Heart left ventricle (tissue), 16 donors: ENCODE measurements around the gene INPP4B. TPM values are rescaled to one million over a fixed set of nuclear protein-coding genes. Genes with fewer than 3 reads are reported as not detected.

Source experiments
- ATAC-seq, 4 donors: fragments of 200-7000 bp; cut with Tn5 transposase; one replicate each; pipeline ENCODE4 v1.9.1; 2020 to 2022; ENCODE audit warnings: moderate library complexity in 4 of 4, mild to moderate bottlenecking in 3 of 4, moderate number of reproducible peaks in 1 of 4
- DNase-seq, 5 donors: peaks; one replicate each; pipeline ENCODE4 v3.0.0-alpha.2; 2020
- H3K27ac ChIP-seq, 12 donors: fragments of 200-600 bp; sonication (generic) in 4 of 12; one replicate each; pipeline versions ENCODE4 v1.5.0 to v1.8.0; 2016 to 2022; ENCODE audit warnings: mild to moderate bottlenecking in 2 of 12
- H3K27me3 ChIP-seq, 9 donors: fragments of 200-600 bp; sonication (generic) in 2 of 9; one replicate each; pipeline versions ENCODE4 v1.5.1 to v1.8.0; 2016 to 2022; ENCODE audit warnings: mild to moderate bottlenecking in 3 of 9
- H3K36me3 ChIP-seq, 9 donors: fragments of 200-600 bp; sonication (generic) in 2 of 9; one replicate each; pipeline versions ENCODE4 v1.5.0 to v1.8.0; 2018 to 2022; ENCODE audit warnings: mild to moderate bottlenecking in 2 of 9
- H3K4me1 ChIP-seq, 12 donors: fragments of 200-600 bp; sonication (generic) in 4 of 12; one replicate each; pipeline versions ENCODE4 v1.5.0 to v1.8.0; 2016 to 2022; ENCODE audit warnings: mild to moderate bottlenecking in 3 of 12
- H3K4me3 ChIP-seq, 12 donors: fragments of 200-600 bp; sonication (generic) in 4 of 12; one replicate each; pipeline versions ENCODE4 v1.5.0 to v1.8.0; 2017 to 2022; ENCODE audit warnings: mild to moderate bottlenecking in 9 of 12, moderate library complexity in 4 of 12
- H3K9me3 ChIP-seq, 12 donors: fragments of 200-600 bp; sonication (generic) in 4 of 12; one replicate each; pipeline versions ENCODE4 v1.5.0 to v1.8.0; 2016 to 2022; ENCODE audit warnings: mild to moderate bottlenecking in 1 of 12
- POLR2A ChIP-seq, 2 donors: fragments of 450-650 bp; IDR thresholded peaks; one replicate each; pipeline ENCODE4 v1.6.1; 2017; ENCODE audit warnings: antibody characterized with exemption in 2 of 2, mild to moderate bottlenecking in 2 of 2, moderate library complexity in 2 of 2
- WGBS, 4 donors: extraction: QIAGEN DNeasy Blood & Tissue Kit in 2 of 4; methylation state at CpG; one replicate each; pipeline versions ENCODE4 v1.1.5 to v1.1.7; 2013 to 2018; 5-methylcytosine and 5-hydroxymethylcytosine counted together
- intact Hi-C, 10 donors: fragments of 100-400 bp; cut with DNase I; formaldehyde crosslinking; loops; one replicate each; pipeline versions ENCODE4 v1.11.1 to v1.14.2; 2022
- polyA plus RNA-seq, 2 donors: library from polyadenylated mRNA; stranded (reverse); fragments of 200-250 nt; gene quantifications; one replicate each; pipeline ENCODE4 v1.2.3, GENCODE V29; 2013
- total RNA-seq, 9 donors: library from RNA; depleted of rRNA in 2 of 9; stranded (reverse); fragments of >200 nt in 2 of 9; fragmentation: NEBNext Ultra II Directional in 3 of 9; extraction: Animal tissue kit (Norgen Biotek cat#: 25700) in 3 of 9; gene quantifications; one replicate each; pipeline versions ENCODE4 v1.1.0 to v1.2.4, GENCODE V29; 2016 to 2023
- TF ChIP-seq, protein P1 (sequence below), 12 donors: fragments of 200-600 bp; sonication (generic) in 4 of 12; IDR thresholded peaks; one replicate each; pipeline versions ENCODE4 v1.5.0 to v1.8.0; 2018 to 2022; ENCODE audit warnings: antibody characterized with exemption in 12 of 12, mild to moderate bottlenecking in 5 of 12
- donor health status: ischemic (EF 13 %, LVEDD 7.1; RV severe dilation, severe dysfunction).
- donor health status: healthy with polysubstance abuse.
- donor health status: DM: no; HTN: yes; CAD: no.
- donor health status: DM: no; HTN: no; CAD: no.
- donor health status: ischemic (EF 25% LVEDD 6.9; RV normal size, moderate dysfunction).
- donor health status: ischemic (EF 25% LVEDD 5.7; RV mildly dilated, moderate dysfunction).
- donor health status: healthy.
- donor health status: DM: yes; HTN: yes; CAD: no.
- donor health status: ischemic (EF 35%, LVEDD 5.7; RV mildly dilated, moderate dysfunction).
- donor health status: nonischemic (EF 11% LVEDD 7.7; RV severe dilation, severe dysfunction).
- donor health status: DM: yes; HTN: yes; CAD: no.
- donor health status: PGD.
- donor health status: ischemic (EF 29% LVEDD 5.4; RV normal size, mild dysfunction).
- donor health status: nonischemic (EF 23%, LVEDD 6.1; RV moderate dilation, normal function).

INPP4B gene
- total and polyA plus RNA-seq, 11 donors: 5.5 to 128 (median 39.1) TPM

DNA sequence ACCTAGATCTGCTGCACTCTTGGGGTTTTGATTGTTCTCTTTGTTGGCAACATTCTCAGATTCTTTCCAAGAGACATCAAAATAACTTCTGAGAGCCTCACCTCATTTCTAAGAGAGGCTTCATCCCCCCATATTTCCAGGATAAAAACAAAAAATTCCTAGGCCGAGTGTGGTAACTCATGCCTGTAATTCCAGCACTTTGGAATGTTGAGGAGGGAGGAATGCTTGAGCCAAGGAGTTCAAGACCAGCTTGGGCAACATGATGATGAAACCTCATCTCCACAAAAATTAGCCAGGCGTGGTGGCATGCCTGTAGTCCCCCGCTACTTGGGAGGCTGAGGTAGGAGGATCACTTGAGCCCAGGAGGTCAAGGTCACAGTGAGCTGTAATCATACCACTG, 477.0 kb downstream of the INPP4B start:
- intact Hi-C loops: loop anchor here in 1 of 10 donors (10.0 kb wide), 1 partner anchor 356 kb away; no protein-coding TSS in a partner anchor
- no peaks in the 10 kb centered on the region for H3K27me3 ChIP-seq
- peaks cover 0 to 36% (median 19%) of the 10 kb centered on the region in 12 donors for H3K4me1 ChIP-seq
- peaks cover 0 to 13% (median 0%) of the 10 kb centered on the region in 12 donors for H3K9me3 ChIP-seq
- no peaks in the 10 kb centered on the region for H3K36me3 ChIP-seq
- H3K4me3 ChIP-seq: no peak overlapping the region
- 89 to 100% (median 99%) methylated on average over 3 of the region's 3 CpGs for WGBS, 4 donors
- TF ChIP-seq, protein P1, sequence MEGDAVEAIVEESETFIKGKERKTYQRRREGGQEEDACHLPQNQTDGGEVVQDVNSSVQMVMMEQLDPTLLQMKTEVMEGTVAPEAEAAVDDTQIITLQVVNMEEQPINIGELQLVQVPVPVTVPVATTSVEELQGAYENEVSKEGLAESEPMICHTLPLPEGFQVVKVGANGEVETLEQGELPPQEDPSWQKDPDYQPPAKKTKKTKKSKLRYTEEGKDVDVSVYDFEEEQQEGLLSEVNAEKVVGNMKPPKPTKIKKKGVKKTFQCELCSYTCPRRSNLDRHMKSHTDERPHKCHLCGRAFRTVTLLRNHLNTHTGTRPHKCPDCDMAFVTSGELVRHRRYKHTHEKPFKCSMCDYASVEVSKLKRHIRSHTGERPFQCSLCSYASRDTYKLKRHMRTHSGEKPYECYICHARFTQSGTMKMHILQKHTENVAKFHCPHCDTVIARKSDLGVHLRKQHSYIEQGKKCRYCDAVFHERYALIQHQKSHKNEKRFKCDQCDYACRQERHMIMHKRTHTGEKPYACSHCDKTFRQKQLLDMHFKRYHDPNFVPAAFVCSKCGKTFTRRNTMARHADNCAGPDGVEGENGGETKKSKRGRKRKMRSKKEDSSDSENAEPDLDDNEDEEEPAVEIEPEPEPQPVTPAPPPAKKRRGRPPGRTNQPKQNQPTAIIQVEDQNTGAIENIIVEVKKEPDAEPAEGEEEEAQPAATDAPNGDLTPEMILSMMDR (IDR thresholded peaks at IDR 0.05): no peak
- no peak for TF ChIP-seq POLR2A (IDR thresholded peaks at IDR 0.05)
- no peak overlapping the region for H3K27ac ChIP-seq
- DNase-seq (no peak), ATAC-seq (no peak)

DNA sequence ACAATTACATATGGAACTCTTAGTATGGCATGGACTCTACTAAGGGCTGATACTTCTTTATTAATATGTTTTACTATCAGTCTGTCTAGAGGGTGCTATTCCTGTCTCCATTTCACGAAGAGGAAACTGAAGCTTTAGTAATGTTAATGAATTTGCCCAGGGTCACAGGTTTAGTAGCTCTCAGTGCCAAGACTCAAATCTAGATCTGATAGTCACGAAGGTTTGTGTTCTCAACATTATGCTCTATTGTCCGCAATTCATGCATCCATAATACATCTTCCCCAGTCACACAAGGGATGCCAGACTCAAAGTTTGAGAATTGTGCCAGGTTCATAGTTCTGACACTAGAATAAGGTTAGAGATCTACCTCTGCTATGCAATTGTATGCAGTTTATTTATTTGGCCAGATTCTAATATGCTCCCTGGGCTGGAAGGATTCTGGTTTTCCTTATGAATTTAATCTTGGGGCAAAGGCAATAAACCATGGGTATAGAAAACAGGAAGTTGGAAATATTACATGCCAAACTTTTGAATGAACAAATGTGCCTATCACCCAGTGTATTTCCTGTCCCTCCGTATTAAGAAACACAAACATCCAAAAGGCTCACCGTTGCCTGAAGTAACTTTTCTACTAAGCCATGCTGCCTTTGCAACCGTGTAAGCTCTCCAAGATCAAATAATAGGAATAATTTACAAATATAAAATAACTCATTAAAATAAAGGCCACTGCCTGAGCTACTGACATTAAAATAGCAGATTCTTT, 478.5 kb downstream of the INPP4B start:
- Histone ChIP-seq H3K36me3 (no peaks in the 10 kb centered on the region), H3K27me3 (no peaks in the 10 kb centered on the region), H3K27ac (peak overlapping the region in 1 of 12 donors; percentile 11), H3K4me1 (peaks cover 0 to 31% (median 10%) of the 10 kb centered on the region in 12 donors), H3K9me3 (peaks cover 0 to 13% (median 0%) of the 10 kb centered on the region in 12 donors), H3K4me3 (no peak overlapping the region)
- DNase-seq (no peak), ATAC-seq (no peak)
- TF ChIP-seq, protein P1 (IDR thresholded peaks at IDR 0.05): no peak
- no peak for TF ChIP-seq POLR2A (IDR thresholded peaks at IDR 0.05)
- WGBS, 4 donors: 36 to 39% (median 38%) methylated on average over 6 of the region's 6 CpGs
- intact Hi-C loops: loop anchor here in 1 of 10 donors (10.0 kb wide), 1 partner anchor 357 kb away; no protein-coding TSS in a partner anchor

DNA sequence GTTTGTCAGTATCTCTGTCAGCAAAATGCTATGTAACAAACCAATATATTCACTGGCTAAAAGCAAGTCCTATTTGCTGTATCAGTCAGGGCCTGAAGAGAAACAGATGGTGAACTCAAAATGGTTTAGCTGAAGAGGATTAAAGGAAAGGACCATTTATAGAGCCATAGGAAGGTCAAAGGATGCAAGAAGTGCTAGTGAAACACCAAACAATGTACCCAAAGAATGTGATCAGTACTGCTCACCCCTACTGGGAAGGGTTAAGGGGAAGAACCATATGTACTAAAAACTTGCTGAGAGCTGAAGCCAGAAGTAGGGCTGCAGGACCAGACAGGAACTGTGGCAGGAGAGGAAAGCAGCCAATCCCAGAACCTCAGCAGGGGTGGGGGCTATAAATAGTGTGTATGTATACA, 479.3 kb downstream of the INPP4B start:
- H3K27ac ChIP-seq: no peak overlapping the region
- H3K36me3 ChIP-seq: no peaks in the 10 kb centered on the region
- H3K4me3 ChIP-seq: no peak overlapping the region
- DNase-seq (no peak), ATAC-seq (peak in 3 of 4 donors; percentile 20 to 66 (median 44))
- TF ChIP-seq, protein P1 (IDR thresholded peaks at IDR 0.05): no peak
- no peak for TF ChIP-seq POLR2A (IDR thresholded peaks at IDR 0.05)
- H3K27me3 ChIP-seq: no peaks in the 10 kb centered on the region
- H3K4me1 ChIP-seq: peaks cover 0 to 25% (median 10%) of the 10 kb centered on the region in 12 donors
- peaks cover 0 to 13% (median 0%) of the 10 kb centered on the region in 12 donors for H3K9me3 ChIP-seq
- intact Hi-C loops: loop anchor here in 1 of 10 donors (10.0 kb wide), 1 partner anchor 358 kb away; no protein-coding TSS in a partner anchor

DNA sequence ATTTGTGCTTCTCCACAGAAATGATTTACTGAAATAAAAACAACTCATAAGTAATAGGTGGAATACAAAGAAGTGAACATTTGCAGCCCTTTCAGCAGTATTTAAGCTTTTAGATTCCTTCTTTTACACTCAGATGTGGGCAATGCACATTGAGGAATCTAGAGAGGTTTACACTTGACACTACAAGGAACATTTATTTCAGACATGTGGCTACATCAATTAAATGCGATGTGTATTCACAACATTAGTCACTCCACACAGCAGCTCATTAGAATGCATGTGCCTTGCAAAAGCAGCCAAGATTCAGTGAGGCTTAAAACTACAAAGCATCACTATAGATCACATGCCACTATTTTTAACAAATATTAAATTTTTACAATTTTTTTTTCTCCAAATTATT, 480.7 kb downstream of the INPP4B start:
- H3K4me1 ChIP-seq: peaks cover 0 to 25% (median 10%) of the 10 kb centered on the region in 12 donors
- H3K4me3 ChIP-seq: no peak overlapping the region
- H3K27ac ChIP-seq: no peak overlapping the region
- TF ChIP-seq, protein P1 (IDR thresholded peaks at IDR 0.05): no peak
- no peak for TF ChIP-seq POLR2A (IDR thresholded peaks at IDR 0.05)
- no peak for DNase-seq
- H3K27me3 ChIP-seq: no peaks in the 10 kb centered on the region
- no peaks in the 10 kb centered on the region for H3K36me3 ChIP-seq
- 55 to 85% (median 79%) methylated on average over 1 of the region's 1 CpG for WGBS, 4 donors
- peaks cover 0 to 1% (median 0%) of the 10 kb centered on the region in 12 donors for H3K9me3 ChIP-seq
- ATAC-seq: no peak
- intact Hi-C loops: loop anchor here in 1 of 10 donors (10.0 kb wide), 1 partner anchor 359 kb away; no protein-coding TSS in a partner anchor
